ENCODE measurements around the gene TAMALIN. TPM values are rescaled to one million over a fixed set of nuclear protein-coding genes. Genes with fewer than 3 reads are reported as not detected.
A peak's percentile ranks its signal among the peaks of the same experiment; 100 is the strongest.

TAMALIN gene
- total RNA-seq, 3 donors from 2014 or later (not counting 1 experiment from before 2014, with no cell fraction given), result 403 to 663 (median 424) TPM

DNA sequence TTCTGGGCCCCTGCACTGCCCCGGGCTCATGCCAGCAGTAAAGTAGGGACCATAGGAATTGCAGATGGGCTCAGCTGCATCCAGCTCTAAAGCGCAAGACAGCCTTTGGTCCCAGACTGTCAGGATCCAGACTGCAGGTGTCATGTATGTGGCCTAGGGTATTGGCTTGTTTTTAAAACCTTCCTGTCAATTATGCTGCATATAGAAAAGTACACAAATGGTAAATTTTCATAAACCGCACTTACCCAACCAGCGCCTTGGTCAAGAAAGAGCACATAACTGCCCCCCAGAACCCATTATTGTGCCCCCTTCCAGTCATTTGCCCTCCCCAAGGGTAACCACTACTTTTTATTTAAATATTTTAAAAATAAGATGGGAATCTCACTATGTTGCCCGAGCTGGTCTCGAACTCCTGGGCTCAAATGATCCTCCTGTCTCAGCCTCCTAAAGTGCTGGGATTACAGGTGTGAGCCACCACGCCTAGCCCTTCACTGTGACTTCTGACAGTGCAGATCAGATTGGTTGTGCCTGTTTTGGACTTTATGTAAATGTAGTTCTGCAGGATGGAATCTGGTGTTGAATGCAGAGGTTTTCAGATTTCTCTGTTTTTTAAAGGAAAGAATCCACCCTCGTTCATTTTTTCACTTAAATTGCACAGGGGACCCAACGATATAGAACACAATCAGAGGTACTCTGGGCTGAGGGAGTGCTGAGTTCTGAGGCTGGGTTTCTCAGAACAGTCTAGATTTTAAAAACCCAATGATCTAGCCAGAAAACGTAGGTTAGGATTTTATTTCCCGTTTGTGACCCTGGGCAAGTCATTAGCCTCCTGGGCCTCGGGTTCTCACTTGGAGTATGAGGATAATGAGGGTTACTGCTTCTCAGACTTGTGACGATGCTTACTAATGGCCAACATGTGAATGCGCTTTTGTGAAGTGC is 51.2 kb downstream of the TAMALIN start:
- peak overlapping the region; percentile 11 to 31 for H3K27ac Mint-ChIP-seq
- no peaks in the 10 kb centered on the region for H3K36me3 Mint-ChIP-seq
- no peaks in the 10 kb centered on the region for H3K36me3 ChIP-seq (ENCODE audit: control insufficient read depth, insufficient read depth, low read length)
- TF ChIP-seq, protein P1, sequence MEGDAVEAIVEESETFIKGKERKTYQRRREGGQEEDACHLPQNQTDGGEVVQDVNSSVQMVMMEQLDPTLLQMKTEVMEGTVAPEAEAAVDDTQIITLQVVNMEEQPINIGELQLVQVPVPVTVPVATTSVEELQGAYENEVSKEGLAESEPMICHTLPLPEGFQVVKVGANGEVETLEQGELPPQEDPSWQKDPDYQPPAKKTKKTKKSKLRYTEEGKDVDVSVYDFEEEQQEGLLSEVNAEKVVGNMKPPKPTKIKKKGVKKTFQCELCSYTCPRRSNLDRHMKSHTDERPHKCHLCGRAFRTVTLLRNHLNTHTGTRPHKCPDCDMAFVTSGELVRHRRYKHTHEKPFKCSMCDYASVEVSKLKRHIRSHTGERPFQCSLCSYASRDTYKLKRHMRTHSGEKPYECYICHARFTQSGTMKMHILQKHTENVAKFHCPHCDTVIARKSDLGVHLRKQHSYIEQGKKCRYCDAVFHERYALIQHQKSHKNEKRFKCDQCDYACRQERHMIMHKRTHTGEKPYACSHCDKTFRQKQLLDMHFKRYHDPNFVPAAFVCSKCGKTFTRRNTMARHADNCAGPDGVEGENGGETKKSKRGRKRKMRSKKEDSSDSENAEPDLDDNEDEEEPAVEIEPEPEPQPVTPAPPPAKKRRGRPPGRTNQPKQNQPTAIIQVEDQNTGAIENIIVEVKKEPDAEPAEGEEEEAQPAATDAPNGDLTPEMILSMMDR (IDR thresholded peaks at IDR 0.05), result no peak
- WGBS (ENCODE audit: insufficient coverage), result 88% methylated on average over 14 of the region's 14 CpGs
- H3K9me3 Mint-ChIP-seq, result no peaks in the 10 kb centered on the region
- H3K27me3 ChIP-seq (ENCODE audit: control insufficient read depth, insufficient read depth, low read length), result no peaks in the 10 kb centered on the region
- intact Hi-C loops (cut with micrococcal nuclease), result no loop called here
- no peaks in the 10 kb centered on the region for H3K4me1 ChIP-seq (ENCODE audit: control insufficient read depth, insufficient read depth, low read length)
- no peaks in the 10 kb centered on the region for H3K4me1 Mint-ChIP-seq
- no peaks in the 10 kb centered on the region for H3K9me3 ChIP-seq (ENCODE audit: control insufficient read depth, insufficient read depth, low read length)
- no peak overlapping the region for H3K4me3 ChIP-seq (ENCODE audit: low read length)
- H3K27ac ChIP-seq (ENCODE audit: low read length), result no peak overlapping the region
- no peaks in the 10 kb centered on the region for H3K27me3 Mint-ChIP-seq (ENCODE audit: low read depth in 2 of 2)
- ATAC-seq (no peak), DNase-seq (no peak)
- H3K4me3 Mint-ChIP-seq, result no peak overlapping the region

DNA sequence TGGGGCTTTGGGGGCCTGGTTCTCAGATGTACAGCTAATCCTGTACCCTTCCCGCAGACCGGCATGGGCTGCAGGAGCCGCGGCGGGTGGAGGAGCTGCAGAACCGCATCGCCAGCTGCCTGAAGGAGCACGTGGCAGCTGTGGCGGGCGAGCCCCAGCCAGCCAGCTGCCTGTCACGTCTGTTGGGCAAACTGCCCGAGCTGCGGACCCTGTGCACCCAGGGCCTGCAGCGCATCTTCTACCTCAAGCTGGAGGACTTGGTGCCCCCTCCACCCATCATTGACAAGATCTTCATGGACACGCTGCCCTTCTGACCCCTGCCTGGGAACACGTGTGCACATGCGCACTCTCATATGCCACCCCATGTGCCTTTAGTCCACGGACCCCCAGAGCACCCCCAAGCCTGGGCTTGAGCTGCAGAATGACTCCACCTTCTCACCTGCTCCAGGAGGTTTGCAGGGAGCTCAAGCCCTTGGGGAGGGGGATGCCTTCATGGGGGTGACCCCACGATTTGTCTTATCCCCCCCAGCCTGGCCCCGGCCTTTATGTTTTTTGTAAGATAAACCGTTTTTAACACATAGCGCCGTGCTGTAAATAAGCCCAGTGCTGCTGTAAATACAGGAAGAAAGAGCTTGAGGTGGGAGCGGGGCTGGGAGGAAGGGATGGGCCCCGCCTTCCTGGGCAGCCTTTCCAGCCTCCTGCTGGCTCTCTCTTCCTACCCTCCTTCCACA is 52.0 kb downstream of the TAMALIN start:
- Histone ChIP-seq H3K27ac (ENCODE audit: low read length) (no peak overlapping the region), H3K27me3 (ENCODE audit: control insufficient read depth, insufficient read depth, low read length) (no peaks in the 10 kb centered on the region), H3K9me3 (ENCODE audit: control insufficient read depth, insufficient read depth, low read length) (no peaks in the 10 kb centered on the region), H3K36me3 (ENCODE audit: control insufficient read depth, insufficient read depth, low read length) (no peaks in the 10 kb centered on the region), H3K4me3 (ENCODE audit: low read length) (no peak overlapping the region), H3K4me1 (ENCODE audit: control insufficient read depth, insufficient read depth, low read length) (no peaks in the 10 kb centered on the region)
- WGBS (ENCODE audit: insufficient coverage), result 80% methylated on average over 24 of the region's 25 CpGs
- no peak overlapping the region for H3K4me3 Mint-ChIP-seq
- TF ChIP-seq, protein P1 (IDR thresholded peaks at IDR 0.05), result no peak
- H3K36me3 Mint-ChIP-seq, result no peaks in the 10 kb centered on the region
- intact Hi-C loops (cut with micrococcal nuclease), result no loop called here
- H3K9me3 Mint-ChIP-seq, result no peaks in the 10 kb centered on the region
- no peaks in the 10 kb centered on the region for H3K27me3 Mint-ChIP-seq (ENCODE audit: low read depth in 2 of 2)
- H3K4me1 Mint-ChIP-seq, result no peaks in the 10 kb centered on the region
- H3K27ac Mint-ChIP-seq, result peak overlapping the region in 1 of 2 donors; percentile 41
- peak in 1 of 3 donors; percentile 6 for ATAC-seq
- DNase-seq, result no peak

DNA sequence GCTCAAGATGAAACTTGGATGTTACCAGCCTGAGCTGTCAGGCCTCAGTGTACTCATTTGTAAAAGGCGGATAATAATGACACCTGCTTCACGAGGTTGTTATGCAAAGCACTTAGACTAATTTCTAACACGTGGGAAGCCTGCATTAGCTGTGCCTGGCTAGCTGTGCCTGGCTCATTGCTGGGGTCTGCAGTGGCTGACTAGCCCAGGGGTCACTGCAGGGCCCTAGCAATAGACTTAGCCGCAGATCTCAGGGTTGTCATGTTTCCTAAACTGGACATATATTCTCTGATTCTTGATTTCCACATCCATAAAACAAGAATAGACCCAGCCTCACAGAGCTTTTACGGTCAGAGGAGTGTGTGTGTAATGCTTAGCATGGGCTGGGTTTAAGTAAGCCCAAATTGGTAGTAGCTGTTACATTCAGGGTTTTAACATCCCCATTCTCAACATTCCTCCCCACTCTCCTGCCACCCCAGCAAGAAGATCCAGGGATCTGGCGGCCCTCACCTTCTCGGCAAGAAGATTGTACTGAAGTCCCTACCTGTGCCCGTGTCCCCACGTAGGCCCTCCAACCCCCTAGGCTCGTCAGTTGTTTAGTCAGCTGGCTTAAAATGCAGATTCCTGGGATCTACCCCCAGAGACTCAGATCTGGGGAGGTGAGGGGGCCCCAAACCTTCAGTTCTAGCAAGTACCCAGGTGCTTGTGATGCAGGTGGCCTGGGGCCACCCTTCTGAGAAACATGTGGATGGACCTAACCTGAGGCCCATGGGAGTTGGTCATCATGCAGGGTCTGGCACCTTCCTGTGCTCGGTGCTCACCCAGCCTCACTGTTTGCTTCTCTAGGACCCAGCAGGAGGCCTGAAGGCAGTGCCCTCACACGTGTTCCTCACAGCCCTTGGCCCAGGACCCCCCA is 53.1 kb downstream of the TAMALIN start:
- Mint-ChIP-seq H3K27ac (no peak overlapping the region), H3K4me1 (no peaks in the 10 kb centered on the region), H3K27me3 (ENCODE audit: low read depth in 2 of 2) (no peaks in the 10 kb centered on the region), H3K36me3 (no peaks in the 10 kb centered on the region), H3K4me3 (no peak overlapping the region), H3K9me3 (no peaks in the 10 kb centered on the region)
- ATAC-seq (peak in 1 of 3 donors; percentile 17), DNase-seq (no peak)
- Histone ChIP-seq H3K27me3 (ENCODE audit: control insufficient read depth, insufficient read depth, low read length) (no peaks in the 10 kb centered on the region), H3K27ac (ENCODE audit: low read length) (no peak overlapping the region), H3K9me3 (ENCODE audit: control insufficient read depth, insufficient read depth, low read length) (no peaks in the 10 kb centered on the region), H3K36me3 (ENCODE audit: control insufficient read depth, insufficient read depth, low read length) (no peaks in the 10 kb centered on the region), H3K4me1 (ENCODE audit: control insufficient read depth, insufficient read depth, low read length) (no peaks in the 10 kb centered on the region), H3K4me3 (ENCODE audit: low read length) (no peak overlapping the region)
- WGBS (ENCODE audit: insufficient coverage), result 81% methylated on average over 11 of the region's 12 CpGs
- intact Hi-C loops (cut with micrococcal nuclease), result no loop called here
- TF ChIP-seq, protein P1 (IDR thresholded peaks at IDR 0.05), result no peak
